ES-I3 (cell line): ENCODE measurements around the gene TACC2.
"Not testable (repeated sequence)": the region's sequence is repeated elsewhere in the genome, so short reads cannot be mapped to it uniquely, and the experiment has no call there.

Experiments used
- H3K36me3 ChIP-seq: 2 replicates; pipeline ENCODE4 v1.6.1; 2013; ENCODE audit warnings: mild to moderate bottlenecking, low read length, control low read depth, moderate library complexity; ENCODE audit not compliant: insufficient read depth
- H3K4me1 ChIP-seq: 2 replicates; pipeline ENCODE4 v1.6.1; 2013; ENCODE audit warnings: mild to moderate bottlenecking, control low read depth, low read length; ENCODE audit not compliant: insufficient read depth
- H3K9ac ChIP-seq: 2 replicates; pipeline ENCODE4 v1.6.1; 2013; ENCODE audit warnings: low read depth, mild to moderate bottlenecking, low read length, moderate library complexity
- H3K9me3 ChIP-seq: 2 replicates; pipeline ENCODE4 v1.6.1; 2013; ENCODE audit warnings: mild to moderate bottlenecking, low read length, moderate library complexity; ENCODE audit not compliant: control insufficient read depth, insufficient read depth

The TACC2 gene

DNA sequence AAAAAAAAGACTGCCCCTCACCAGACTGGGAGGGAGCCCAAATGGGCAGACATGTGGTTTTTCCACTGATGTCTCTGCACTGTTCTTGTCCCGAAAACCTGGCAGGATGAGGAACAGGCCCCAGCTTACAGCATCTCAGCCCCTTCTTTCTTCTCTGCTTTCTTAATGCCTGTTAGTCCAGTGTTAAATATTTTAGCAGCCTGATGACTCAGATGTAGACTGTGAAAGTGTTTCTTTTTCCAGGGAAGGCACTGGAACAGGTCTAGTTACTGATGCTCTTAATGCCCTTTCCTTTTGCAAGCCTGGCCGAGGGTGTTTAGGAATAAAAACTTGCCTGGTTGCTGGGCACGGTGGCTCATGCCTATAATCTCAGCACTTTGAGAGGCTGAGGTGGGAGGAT lies 107.7 kb downstream of the TACC2 start:
- H3K9ac ChIP-seq = no peak overlapping the region
- no peaks in the 10 kb centered on the region for H3K36me3 ChIP-seq
- no peaks in the 10 kb centered on the region for H3K9me3 ChIP-seq
- H3K4me1 ChIP-seq = no peaks in the 10 kb centered on the region

DNA sequence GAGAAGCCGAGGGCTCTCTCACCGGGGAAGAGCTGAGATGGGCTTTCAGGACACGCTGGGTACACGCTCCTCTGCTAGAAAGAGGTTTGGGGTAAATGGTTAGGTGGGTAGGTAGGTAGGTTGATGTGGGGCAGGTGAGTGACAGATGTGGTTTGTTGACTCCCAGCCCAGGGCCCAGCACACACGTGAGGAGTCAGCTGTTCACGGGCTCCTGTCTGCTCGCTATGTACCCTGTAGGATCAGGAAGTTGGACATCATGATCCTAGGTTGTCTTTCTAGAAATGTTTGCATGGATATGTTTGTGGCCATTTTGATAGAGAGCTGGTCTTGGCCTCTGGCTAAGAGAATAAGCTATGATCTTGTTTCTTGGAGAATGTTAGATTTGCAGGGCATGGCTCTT lies 109.0 kb downstream of the TACC2 start:
- H3K9ac ChIP-seq = no peak overlapping the region

DNA sequence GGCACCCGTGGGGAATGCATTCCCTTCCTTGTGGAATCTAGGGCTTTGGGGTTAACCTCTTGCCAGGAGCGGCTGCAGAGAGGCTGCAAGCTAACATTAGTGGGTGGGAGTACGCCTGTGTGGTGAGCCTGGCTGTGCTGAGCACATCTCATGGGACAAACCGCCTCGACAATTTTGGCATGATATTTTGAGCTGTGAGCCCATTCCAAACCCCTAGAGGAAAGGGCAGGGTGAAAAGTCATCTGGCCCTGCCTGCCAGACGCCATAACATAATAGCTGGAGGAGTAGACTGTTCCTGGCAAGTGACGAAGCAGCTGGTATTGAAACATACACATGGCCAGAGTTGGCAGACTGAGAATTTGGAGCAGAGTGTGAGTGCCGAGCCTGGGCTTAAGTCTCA lies 110.0 kb downstream of the TACC2 start:
- Histone ChIP-seq H3K36me3 (no peaks in the 10 kb centered on the region), H3K9ac (no peak overlapping the region), H3K4me1 (no peaks in the 10 kb centered on the region), H3K9me3 (no peaks in the 10 kb centered on the region)

More for the DNA sequence above, 109.0 kb downstream of the TACC2 start:
- Histone ChIP-seq H3K9me3 (no peaks in the 10 kb centered on the region), H3K36me3 (no peaks in the 10 kb centered on the region), H3K4me1 (no peaks in the 10 kb centered on the region)

DNA sequence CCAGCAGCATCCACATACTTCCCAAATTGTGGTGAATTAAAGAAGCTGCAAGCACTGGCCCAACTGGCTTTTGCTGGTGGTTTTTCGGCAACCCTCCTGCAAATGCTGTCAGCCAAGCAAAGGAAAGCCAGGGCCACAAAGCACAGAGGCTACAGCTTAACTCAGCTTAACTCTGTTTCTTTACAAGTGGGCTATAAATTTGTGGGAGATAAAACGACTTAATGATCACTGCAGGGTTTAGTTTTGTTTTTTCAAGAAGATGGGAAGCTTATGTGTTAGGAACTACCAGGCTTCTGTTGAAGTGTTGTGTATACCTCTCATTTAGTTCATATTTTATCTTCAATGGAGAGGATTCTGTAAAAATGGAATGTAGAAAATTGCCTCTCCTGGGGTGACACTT lies 110.6 kb downstream of the TACC2 start:
- Histone ChIP-seq H3K9ac (no peak overlapping the region), H3K36me3 (no peaks in the 10 kb centered on the region), H3K9me3 (no peaks in the 10 kb centered on the region), H3K4me1 (no peaks in the 10 kb centered on the region)

DNA sequence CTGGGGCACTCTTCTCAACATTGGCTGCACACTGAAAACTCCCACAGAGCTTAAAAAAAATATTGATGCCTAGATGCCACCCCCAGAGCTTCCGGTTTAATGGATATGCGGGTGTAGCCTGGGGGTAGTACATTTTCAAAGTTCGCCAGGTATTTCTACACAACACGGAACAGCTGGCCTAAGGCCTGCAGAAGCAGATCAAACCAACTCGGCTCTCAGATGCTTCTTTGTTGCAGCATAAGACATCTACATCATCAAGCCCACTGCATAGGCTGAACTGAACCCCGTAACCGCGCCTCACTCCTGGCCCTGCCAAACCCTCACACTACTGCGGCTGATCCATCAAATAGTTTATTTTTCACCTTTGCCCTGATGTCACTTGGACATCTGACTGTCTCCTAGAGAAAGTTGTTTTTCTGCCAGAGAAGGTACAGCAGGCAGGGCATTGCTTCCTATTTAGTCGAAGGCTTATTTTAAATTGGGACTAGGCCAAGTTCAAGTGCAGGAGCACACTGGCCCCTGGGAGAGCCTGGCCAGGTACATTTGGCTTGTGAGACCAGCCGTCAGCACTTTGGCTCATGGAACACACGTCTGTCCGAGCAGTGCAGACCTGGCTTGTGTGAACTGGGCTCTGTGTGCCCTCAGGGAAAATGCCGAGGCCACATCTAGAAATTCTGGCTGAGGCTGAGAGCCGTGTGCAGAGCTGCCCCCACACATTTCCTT lies 113.3 kb downstream of the TACC2 start:
- Histone ChIP-seq H3K4me1 (0 out of 2 replicates have a peak, but pooled peaks cover 3% of the 10 kb centered on the region), H3K36me3 (no peaks in the 10 kb centered on the region), H3K9me3 (no peaks in the 10 kb centered on the region), H3K9ac (no peak overlapping the region)

DNA sequence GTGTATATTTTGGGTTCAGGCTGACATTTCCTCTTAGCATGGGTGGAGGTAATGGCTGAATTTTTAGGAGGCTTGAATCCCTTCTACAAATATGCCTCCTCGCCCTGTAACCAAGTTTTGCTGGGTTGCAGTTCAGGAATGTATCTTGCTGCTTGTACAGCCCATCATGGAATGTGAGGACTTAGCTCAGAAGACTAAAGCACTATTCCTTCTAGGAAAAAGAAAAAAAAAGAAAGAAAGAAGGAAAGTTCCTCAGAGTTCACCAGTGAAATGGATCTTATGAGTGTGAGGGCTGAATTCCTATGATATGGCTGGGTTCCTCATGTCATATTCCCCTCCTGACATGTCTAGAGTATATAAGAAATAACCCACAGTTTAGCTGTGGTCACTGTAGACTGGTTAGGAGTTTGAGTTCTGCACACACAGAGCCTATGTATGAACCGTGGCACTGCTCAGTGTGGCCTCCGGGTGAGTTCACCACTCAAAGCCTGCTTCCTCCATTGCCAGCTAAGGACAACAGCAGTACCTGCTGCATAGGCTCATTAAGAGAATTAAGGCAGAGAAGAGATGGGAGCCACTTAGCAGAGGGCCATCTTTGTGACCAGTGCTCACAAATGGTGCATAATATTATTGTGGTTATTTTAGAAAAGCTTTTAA lies 114.0 kb downstream of the TACC2 start:
- Histone ChIP-seq H3K36me3 (no peaks in the 10 kb centered on the region), H3K4me1 (0 out of 2 replicates have a peak, but pooled peaks cover 3% of the 10 kb centered on the region), H3K9me3 (no peaks in the 10 kb centered on the region), H3K9ac (no peak overlapping the region)

DNA sequence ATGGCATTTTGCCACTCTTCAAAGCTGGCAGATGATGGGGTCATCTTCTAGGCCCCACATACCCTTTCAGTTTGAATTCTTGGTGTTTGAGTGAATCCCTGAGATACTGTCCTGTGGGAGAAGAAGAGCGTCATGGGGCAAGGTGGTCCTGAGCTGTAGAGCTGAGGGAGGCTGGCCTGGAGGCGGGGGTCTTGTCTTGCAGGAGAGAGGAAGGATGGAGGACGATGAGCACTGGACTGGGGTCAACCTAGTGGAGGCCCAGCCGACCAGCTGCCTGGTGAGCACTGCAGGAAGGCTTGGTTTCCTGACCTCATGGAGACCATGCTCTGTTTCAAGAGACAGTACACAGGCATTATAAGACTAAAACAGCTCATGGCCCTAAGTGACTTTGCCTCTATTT lies 114.6 kb downstream of the TACC2 start:
- Histone ChIP-seq H3K9me3 (no peaks in the 10 kb centered on the region), H3K36me3 (no peaks in the 10 kb centered on the region), H3K9ac (no peak overlapping the region), H3K4me1 (0 out of 2 replicates have a peak, but pooled peaks cover 3% of the 10 kb centered on the region)

DNA sequence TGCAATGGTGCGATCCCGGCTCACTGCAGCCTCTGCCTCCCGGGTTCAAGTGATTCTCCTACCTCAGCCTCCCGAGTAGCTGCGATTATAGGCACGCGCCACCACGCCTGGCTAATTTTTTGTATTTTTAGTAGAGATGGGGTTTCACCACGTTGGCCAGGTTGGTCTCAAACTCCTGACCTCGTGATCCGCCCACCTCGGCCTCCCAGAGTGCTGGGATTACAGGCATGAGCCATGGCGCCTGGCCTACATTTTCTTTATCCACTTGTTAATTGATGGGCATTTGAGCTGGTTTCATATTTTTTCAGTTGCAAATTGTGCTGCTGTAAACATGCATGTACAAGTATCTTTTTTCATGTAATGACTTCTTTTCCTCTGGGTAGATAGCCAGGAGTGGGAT lies 119.8 kb downstream of the TACC2 start:
- not testable (repeated sequence) for H3K36me3 ChIP-seq, H3K9ac ChIP-seq, H3K4me1 ChIP-seq, H3K9me3 ChIP-seq

DNA sequence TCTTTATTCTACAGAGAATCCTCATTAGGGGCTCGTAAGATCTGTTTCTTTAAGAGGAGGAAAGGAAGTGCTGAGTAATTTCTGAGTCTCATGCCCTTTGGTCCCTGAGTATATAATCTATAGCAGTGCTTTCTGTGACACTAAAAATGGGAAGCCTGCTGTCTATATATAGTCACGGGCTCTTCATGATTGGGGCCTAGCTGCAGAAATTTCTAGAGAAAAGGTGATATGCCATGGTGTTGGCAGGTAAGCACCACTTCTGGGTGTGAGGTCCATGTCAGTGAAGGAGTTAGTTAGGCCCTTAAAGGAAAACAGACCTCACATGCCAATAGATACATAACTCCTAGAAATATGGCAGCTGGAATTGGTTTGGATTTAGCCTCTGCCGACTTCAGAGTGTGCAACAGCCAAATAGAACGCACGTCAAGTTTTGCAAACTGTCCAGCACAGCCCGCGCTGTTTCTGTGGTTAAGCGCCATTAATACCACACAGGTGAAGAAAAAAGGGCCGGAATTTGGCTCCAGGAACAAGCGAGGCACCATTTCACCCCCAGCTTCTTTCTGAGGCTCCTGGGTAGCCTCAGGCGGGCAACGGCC lies 123.2 kb downstream of the TACC2 start:
- H3K9me3 ChIP-seq = no peaks in the 10 kb centered on the region
- H3K36me3 ChIP-seq = no peaks in the 10 kb centered on the region
- H3K4me1 ChIP-seq = peaks cover 11% of the 10 kb centered on the region
- peak overlapping the region; percentile 91 for H3K9ac ChIP-seq

DNA sequence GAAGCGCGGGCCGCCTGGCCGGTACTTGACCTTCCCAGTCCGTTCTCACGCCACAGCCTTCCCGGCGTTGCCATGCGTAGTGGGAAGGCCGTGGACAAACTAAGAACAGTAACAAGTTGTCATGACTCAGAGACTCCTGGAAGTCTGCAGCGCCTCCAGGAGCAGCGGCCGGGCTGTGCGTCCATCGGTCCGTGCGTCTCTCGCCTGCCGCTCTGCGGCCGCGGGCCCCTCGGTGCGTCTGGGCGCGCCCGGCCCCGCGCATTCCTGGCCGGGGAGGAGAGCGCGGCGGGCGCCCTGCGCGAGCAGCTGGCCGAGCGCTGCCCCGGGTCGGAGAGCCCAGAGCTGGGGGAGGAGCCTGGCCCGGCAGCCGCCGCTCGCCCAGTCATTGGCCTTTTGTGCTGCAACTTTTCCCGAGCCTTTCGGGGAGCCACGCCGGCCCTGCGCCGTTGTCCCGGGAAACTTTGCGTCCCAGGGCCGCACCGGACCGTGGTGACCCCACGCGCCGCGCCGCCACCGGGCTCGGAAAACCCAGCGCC lies 123.7 kb downstream of the TACC2 start:
- no peaks in the 10 kb centered on the region for H3K36me3 ChIP-seq
- peaks cover 11% of the 10 kb centered on the region for H3K4me1 ChIP-seq
- peak overlapping the region; percentile 91 for H3K9ac ChIP-seq
- no peaks in the 10 kb centered on the region for H3K9me3 ChIP-seq

DNA sequence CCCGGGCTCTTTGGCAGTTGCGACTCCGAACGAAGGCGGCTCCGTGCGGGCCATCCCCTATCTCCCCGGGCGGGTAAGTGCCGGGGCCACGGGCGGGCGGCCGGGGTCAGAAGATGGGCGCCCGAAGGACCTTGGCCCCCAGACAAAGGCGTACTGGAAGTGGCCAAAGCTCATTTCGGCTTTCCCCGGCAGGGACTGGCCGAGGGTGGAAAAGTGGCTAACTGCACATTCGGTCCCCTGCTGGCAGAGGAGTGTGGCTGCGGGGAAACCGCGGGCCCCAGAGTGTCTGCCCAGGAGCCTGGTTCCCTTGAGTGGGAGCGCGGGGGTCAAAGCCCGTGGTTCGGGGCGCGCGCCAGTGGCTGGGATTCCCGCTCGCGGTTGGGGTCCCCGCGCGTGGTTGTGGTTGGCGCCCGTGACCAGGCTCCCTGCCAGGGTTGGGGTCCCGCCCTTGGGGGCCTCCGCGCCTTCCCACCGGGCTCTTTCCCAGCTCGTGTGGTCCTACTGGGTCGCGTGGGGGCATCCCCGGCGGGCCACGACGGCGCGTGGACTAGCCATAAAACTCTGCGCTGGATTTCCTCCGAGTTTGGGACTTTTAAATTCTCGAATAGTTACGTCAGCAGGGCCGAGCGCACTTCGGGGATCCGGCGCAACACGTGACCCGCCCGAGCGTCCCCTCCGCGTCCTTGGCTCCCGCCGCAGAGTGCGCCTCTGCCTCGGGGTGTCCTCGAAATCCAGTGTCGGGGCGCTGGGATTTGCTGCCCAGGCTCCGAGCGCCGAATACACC lies 124.4 kb downstream of the TACC2 start:
- no peaks in the 10 kb centered on the region for H3K9me3 ChIP-seq
- peaks cover 11% of the 10 kb centered on the region for H3K4me1 ChIP-seq
- peak overlapping the region; percentile 91 for H3K9ac ChIP-seq
- H3K36me3 ChIP-seq = no peaks in the 10 kb centered on the region

DNA sequence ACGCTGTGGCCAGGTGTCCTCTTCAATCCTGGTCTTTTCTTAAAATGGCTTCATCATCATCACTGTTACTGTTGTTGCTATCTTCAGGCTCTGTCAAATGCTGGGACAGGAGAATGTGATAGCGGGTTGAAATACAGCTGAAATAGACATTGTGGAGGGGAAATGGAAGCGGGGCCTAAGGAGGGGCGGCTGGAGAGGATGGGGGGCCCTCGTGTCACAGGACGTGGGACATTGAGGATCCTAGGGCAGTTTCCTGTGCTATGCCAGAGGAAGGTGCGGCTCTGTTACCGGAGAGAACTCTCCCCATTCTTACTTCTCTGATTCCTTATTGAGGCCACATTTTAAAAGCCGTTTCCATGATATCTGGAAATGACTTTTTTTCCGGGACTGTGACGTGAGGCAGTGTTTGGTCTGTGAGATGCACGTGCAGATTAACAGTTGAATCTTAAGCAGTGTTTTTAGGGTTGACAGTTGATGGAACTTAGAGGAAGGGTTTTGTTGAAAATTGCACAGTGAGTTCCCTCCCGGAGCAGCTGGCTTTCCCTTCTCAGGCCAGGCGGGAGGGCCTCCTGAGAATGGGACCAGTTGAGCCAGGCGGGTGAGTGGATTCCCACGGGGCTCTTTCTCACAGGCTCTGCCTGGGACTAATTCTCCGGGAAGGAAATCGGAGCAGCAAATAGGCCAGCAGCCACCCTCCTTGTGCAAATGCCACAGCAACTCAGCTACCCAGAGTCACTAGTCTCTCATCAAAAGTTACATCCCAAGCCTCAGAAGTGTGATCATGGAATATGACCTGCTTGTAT lies 125.2 kb downstream of the TACC2 start:
- H3K9me3 ChIP-seq = no peaks in the 10 kb centered on the region
- no peaks in the 10 kb centered on the region for H3K36me3 ChIP-seq
- H3K4me1 ChIP-seq = peaks cover 11% of the 10 kb centered on the region
- peak overlapping the region; percentile 91 for H3K9ac ChIP-seq

DNA sequence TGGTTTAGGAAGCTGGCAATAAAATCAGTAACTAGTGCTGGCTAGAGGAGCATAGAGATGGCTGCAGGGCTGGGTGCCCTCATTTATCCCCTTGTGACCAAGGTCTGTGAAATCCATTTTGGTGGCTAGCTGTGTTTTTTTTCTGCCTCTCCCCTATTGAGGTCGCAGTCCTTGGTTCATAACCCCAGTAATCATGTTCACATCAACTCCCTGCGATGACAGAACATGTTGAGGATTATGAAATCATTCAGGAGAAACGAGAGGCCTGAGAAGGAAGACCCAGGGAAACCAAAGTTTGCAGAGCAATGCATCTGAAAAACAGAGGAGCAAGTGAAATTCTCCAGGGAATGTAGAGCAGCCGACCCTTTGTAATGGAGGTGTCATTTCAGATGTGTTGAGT lies 126.9 kb downstream of the TACC2 start:
- no peaks in the 10 kb centered on the region for H3K36me3 ChIP-seq

More for the DNA sequence above, 126.9 kb downstream of the TACC2 start:
- H3K9ac ChIP-seq = no peak overlapping the region
- no peaks in the 10 kb centered on the region for H3K9me3 ChIP-seq
- H3K4me1 ChIP-seq = peaks cover 14% of the 10 kb centered on the region
